HepG2 (cell line): ENCODE results near the gene PTPN22. TPM values are rescaled to one million over a fixed set of nuclear protein-coding genes. Genes with fewer than 3 reads are reported as not detected.

Experiments used
- DDIT3 ChIP-seq: sonication (generic); formaldehyde crosslinking; IDR thresholded peaks from 2 replicates; pipeline ENCODE4 v1.4.0; 2020; ENCODE audit warnings: mild to moderate bottlenecking, missing genetic modification reagents
- DMAP1 ChIP-seq: IDR thresholded peaks from 2 replicates; pipeline ENCODE4 v1.6.1; 2016
- GABPB1 ChIP-seq: IDR thresholded peaks from 2 replicates; pipeline ENCODE4 v1.6.1; 2016; ENCODE audit warnings: mild to moderate bottlenecking, missing genetic modification reagents, moderate library complexity, missing compliant biosample characterization
- HNF4G ChIP-seq, 2 experiments: sonication (generic) in 1 of 2; formaldehyde crosslinking in 1 of 2; IDR thresholded peaks; 2 replicates each; pipeline versions ENCODE4 v1.4.0 to v1.6.1; 2011 to 2020; ENCODE audit warnings: borderline replicate concordance in 2 of 2, low read depth in 2 of 2, mild to moderate bottlenecking in 2 of 2, low read length in 1 of 2, missing genetic modification reagents in 1 of 2, moderate library complexity in 1 of 2
- JUN ChIP-seq: sonication (generic); formaldehyde crosslinking; IDR thresholded peaks from 2 replicates; pipeline ENCODE4 v1.4.0; 2020; ENCODE audit warnings: mild to moderate bottlenecking, missing genetic modification reagents
- KLF12 ChIP-seq: sonication (generic); formaldehyde crosslinking; IDR thresholded peaks from 2 replicates; pipeline ENCODE4 v1.4.0; 2020; ENCODE audit warnings: missing genetic modification reagents, borderline replicate concordance
- NBN ChIP-seq: fragments of 450-650 bp; conservative IDR thresholded peaks from 2 replicates; pipeline ENCODE4 v1.6.1; 2017
- NCOA1 ChIP-seq: sonication (generic); formaldehyde crosslinking; IDR thresholded peaks from 2 replicates; pipeline ENCODE4 v1.9.0; 2021; ENCODE audit warnings: missing genetic modification reagents
- NR3C1 ChIP-seq: sonication (generic); formaldehyde crosslinking; IDR thresholded peaks from 2 replicates; pipeline ENCODE4 v1.4.0; 2020; ENCODE audit warnings: missing genetic modification reagents
- PBX2 ChIP-seq: IDR thresholded peaks from 2 replicates; pipeline ENCODE4 v1.6.1; 2016; ENCODE audit warnings: control low read depth
- PRPF4 ChIP-seq: fragments of 200-400 bp; formaldehyde crosslinking; IDR thresholded peaks from 2 replicates; pipeline ENCODE4 v1.6.1; 2016; ENCODE audit warnings: low read length, low read depth; ENCODE audit not compliant: poor library complexity, severe bottlenecking
- SIN3B ChIP-seq: fragments of 150-350 bp; IDR thresholded peaks from 2 replicates; pipeline ENCODE4 v1.6.1; 2014; ENCODE audit warnings: low read length
- SMAD1 ChIP-seq: sonication (generic); formaldehyde crosslinking; IDR thresholded peaks from 2 replicates; pipeline ENCODE4 v1.4.0; 2020; ENCODE audit warnings: missing genetic modification reagents, low read depth, mild to moderate bottlenecking, borderline replicate concordance
- SPEN ChIP-seq: sonication (generic); formaldehyde crosslinking; IDR thresholded peaks from 2 replicates; pipeline ENCODE4 v1.5.1; 2020; ENCODE audit warnings: low read depth, mild to moderate bottlenecking, missing genetic modification reagents
- ZNF263 ChIP-seq: sonication (generic); formaldehyde crosslinking; IDR thresholded peaks from 2 replicates; pipeline ENCODE4 v1.4.0; 2020; ENCODE audit warnings: missing genetic modification reagents
- ZNF577 ChIP-seq: sonication (generic); formaldehyde crosslinking; IDR thresholded peaks from 2 replicates; pipeline ENCODE4 v1.4.0; 2020; ENCODE audit warnings: mild to moderate bottlenecking, low read depth, missing genetic modification reagents, borderline replicate concordance
- polyA plus RNA-seq, 8 experiments: library from polyadenylated mRNA; depleted of rRNA in 3 of 8; stranded (reverse) in 7 of 8; unstranded in 1 of 8; fragments of >200 nt; fragmentation: Illumina TruSeq in 4 of 8; extraction: Trizol in 4 of 8; gene quantifications; 2 replicates each; pipeline versions ENCODE4 v1.2.1 to v1.2.3, GENCODE V29; 2011 to 2016; ENCODE audit warnings: low read depth in 4 of 8, missing spikeins in 1 of 8, mixed read lengths in 1 of 8; ENCODE audit not compliant: insufficient read depth in 1 of 8
- total RNA-seq, 5 experiments: library from RNA; depleted of rRNA; stranded (reverse); fragments of >200 nt; fragmentation: Illumina TruSeq; extraction: Trizol; gene quantifications; 2 replicates each; pipeline ENCODE4 v1.2.3, GENCODE V29; 2016; ENCODE audit warnings: low read depth in 1 of 5
- TF ChIP-seq, protein P1 (sequence below), 2 experiments: fragments of 450-650 bp in 1 of 2; sonication (generic) in 1 of 2; formaldehyde crosslinking; IDR thresholded peaks; 2 replicates each; pipeline versions ENCODE4 v1.5.0 to v1.8.0; 2020 to 2022; ENCODE audit warnings: mild to moderate bottlenecking in 1 of 2, missing genetic modification reagents in 1 of 2
- TF ChIP-seq, protein P2 (sequence below): sonication (generic); formaldehyde crosslinking; IDR thresholded peaks from 2 replicates; pipeline ENCODE4; 2020; ENCODE audit warnings: missing genetic modification reagents, mild to moderate bottlenecking, borderline replicate concordance
- TF ChIP-seq, protein P3 (sequence below): sonication (generic); formaldehyde crosslinking; IDR thresholded peaks from 2 replicates; pipeline ENCODE4 v1.4.0; 2020; ENCODE audit warnings: missing genetic modification reagents, borderline replicate concordance

Gene PTPN22
- total and polyA plus RNA-seq, 2 of the 13 experiments (the other 11 are each of a cell fraction or from before 2014, with no cell fraction given): not detected

DNA sequence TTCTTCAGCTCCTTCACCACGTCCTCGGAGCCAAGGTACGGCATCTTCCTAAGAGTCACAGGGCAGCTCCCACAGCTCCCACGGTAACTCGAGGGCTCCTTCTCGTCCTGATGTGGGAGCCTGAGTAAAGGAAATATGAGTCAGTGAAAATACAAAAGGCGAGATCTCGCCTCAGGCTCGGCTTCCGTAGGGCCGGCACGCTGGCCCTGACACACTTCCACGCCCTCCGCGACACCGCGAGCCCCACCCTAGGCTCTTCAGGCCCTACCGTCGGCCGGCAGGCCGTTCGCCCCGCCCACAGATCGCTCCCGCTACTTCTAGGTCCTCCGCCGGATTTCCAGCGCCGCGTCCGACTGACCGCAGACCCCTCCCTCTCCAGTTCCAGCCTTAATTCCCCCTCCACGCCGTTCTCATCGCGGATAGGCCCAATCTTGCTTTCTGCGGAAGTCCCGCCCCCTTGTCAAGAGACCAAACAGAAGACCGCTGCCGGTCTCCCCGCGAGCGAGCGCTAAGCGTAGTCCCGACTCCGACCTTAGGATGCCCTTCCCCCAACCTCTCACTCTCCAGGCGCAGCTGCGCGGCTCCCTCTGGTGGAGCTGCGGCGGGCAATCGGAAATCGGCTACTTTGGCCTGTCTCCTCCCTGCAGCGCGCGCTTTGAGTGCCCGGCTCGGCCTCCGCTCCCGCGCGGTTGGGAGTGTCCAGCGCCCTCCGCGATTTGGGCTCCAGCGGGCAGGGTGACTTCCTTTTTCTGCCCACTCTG lies 33.3 kb upstream of the PTPN22 start, which contains the start of the genes AP4B1 and DCLRE1B (continued):
- TF ChIP-seq ZNF577 (CRISPR knock-in tag) (no peak), NBN (no peak), NR3C1 (CRISPR knock-in tag) (no peak), SMAD1 (no peak), HNF4G (IDR thresholded peaks at IDR 0.05; ENCODE audit: borderline replicate concordance, low read depth, low read length) (peak; percentile 44; the same call in 1 of the 2 replicates), HNF4G (CRISPR knock-in tag; IDR thresholded peaks at IDR 0.05; ENCODE audit: borderline replicate concordance, low read depth) (peak; percentile 67; the same call in 1 of the 2 replicates), GABPB1 (CRISPR knock-in tag) (peak; percentile 95), NCOA1 (no peak), PBX2 (CRISPR knock-in tag) (peak; percentile 42; the same call in 1 of the 2 replicates), DDIT3 (CRISPR knock-in tag) (no peak), DMAP1 (CRISPR knock-in tag) (peak; percentile 94), ZNF263 (no peak), SPEN (CRISPR knock-in tag) (peak; percentile 81), JUN (CRISPR knock-in tag) (no peak), PRPF4 (peak; percentile 90), SIN3B (peak; percentile 88), KLF12 (peak; percentile 70)
- TF ChIP-seq, protein P1, sequence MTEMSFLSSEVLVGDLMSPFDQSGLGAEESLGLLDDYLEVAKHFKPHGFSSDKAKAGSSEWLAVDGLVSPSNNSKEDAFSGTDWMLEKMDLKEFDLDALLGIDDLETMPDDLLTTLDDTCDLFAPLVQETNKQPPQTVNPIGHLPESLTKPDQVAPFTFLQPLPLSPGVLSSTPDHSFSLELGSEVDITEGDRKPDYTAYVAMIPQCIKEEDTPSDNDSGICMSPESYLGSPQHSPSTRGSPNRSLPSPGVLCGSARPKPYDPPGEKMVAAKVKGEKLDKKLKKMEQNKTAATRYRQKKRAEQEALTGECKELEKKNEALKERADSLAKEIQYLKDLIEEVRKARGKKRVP (CRISPR knock-in tag; IDR thresholded peaks at IDR 0.05): peak in 1 of 2 experiments; percentile 63; a peak in 2 of 4 replicates
- TF ChIP-seq, protein P2, sequence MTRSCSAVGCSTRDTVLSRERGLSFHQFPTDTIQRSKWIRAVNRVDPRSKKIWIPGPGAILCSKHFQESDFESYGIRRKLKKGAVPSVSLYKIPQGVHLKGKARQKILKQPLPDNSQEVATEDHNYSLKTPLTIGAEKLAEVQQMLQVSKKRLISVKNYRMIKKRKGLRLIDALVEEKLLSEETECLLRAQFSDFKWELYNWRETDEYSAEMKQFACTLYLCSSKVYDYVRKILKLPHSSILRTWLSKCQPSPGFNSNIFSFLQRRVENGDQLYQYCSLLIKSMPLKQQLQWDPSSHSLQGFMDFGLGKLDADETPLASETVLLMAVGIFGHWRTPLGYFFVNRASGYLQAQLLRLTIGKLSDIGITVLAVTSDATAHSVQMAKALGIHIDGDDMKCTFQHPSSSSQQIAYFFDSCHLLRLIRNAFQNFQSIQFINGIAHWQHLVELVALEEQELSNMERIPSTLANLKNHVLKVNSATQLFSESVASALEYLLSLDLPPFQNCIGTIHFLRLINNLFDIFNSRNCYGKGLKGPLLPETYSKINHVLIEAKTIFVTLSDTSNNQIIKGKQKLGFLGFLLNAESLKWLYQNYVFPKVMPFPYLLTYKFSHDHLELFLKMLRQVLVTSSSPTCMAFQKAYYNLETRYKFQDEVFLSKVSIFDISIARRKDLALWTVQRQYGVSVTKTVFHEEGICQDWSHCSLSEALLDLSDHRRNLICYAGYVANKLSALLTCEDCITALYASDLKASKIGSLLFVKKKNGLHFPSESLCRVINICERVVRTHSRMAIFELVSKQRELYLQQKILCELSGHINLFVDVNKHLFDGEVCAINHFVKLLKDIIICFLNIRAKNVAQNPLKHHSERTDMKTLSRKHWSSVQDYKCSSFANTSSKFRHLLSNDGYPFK (CRISPR knock-in tag): peak; percentile 100
- TF ChIP-seq, protein P3, sequence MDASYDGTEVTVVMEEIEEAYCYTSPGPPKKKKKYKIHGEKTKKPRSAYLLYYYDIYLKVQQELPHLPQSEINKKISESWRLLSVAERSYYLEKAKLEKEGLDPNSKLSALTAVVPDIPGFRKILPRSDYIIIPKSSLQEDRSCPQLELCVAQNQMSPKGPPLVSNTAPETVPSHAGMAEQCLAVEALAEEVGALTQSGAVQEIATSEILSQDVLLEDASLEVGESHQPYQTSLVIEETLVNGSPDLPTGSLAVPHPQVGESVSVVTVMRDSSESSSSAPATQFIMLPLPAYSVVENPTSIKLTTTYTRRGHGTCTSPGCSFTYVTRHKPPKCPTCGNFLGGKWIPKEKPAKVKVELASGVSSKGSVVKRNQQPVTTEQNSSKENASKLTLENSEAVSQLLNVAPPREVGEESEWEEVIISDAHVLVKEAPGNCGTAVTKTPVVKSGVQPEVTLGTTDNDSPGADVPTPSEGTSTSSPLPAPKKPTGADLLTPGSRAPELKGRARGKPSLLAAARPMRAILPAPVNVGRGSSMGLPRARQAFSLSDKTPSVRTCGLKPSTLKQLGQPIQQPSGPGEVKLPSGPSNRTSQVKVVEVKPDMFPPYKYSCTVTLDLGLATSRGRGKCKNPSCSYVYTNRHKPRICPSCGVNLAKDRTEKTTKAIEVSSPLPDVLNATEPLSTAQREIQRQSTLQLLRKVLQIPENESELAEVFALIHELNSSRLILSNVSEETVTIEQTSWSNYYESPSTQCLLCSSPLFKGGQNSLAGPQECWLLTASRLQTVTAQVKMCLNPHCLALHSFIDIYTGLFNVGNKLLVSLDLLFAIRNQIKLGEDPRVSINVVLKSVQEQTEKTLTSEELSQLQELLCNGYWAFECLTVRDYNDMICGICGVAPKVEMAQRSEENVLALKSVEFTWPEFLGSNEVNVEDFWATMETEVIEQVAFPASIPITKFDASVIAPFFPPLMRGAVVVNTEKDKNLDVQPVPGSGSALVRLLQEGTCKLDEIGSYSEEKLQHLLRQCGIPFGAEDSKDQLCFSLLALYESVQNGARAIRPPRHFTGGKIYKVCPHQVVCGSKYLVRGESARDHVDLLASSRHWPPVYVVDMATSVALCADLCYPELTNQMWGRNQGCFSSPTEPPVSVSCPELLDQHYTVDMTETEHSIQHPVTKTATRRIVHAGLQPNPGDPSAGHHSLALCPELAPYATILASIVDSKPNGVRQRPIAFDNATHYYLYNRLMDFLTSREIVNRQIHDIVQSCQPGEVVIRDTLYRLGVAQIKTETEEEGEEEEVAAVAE (CRISPR knock-in tag): peak; percentile 80; the same call in 1 of the 2 replicates
